Rectal smooth muscle tissue (tissue), 1 donor: Measurements from ENCODE around the gene CASR.

Experiments used
- H3K27ac ChIP-seq: one replicate; pipeline ENCODE4 v1.7.0; 2013; ENCODE audit warnings: low read depth, low read length, inconsistent platforms
- H3K27me3 ChIP-seq: one replicate; pipeline ENCODE4 v1.7.0; 2013; ENCODE audit warnings: low read length; ENCODE audit not compliant: control insufficient read depth, insufficient read depth
- H3K36me3 ChIP-seq: one replicate; pipeline ENCODE4 v1.7.0; 2013; ENCODE audit warnings: low read length; ENCODE audit not compliant: control insufficient read depth, insufficient read depth
- H3K4me1 ChIP-seq: one replicate; pipeline ENCODE4 v1.7.0; 2013; ENCODE audit warnings: low read length; ENCODE audit not compliant: control insufficient read depth, insufficient read depth
- H3K4me3 ChIP-seq: one replicate; pipeline ENCODE4 v1.7.0; 2013; ENCODE audit warnings: low read length
- H3K9ac ChIP-seq: one replicate; pipeline ENCODE4 v1.7.0; 2013; ENCODE audit warnings: low read length

Gene CASR

GRCh38 chr3:122227036-122227781 lies 43.7 kb downstream of the CASR start:
- Histone ChIP-seq H3K4me1 (no peaks in the 10 kb centered on the region), H3K4me3 (no peak overlapping the region)

GRCh38 chr3:122230174-122230573 lies 46.7 kb downstream of the CASR start:
- Histone ChIP-seq H3K4me3 (no peak overlapping the region), H3K27ac (no peak overlapping the region), H3K36me3 (no peaks in the 10 kb centered on the region), H3K27me3 (no peaks in the 10 kb centered on the region), H3K4me1 (no peaks in the 10 kb centered on the region), H3K9ac (no peak overlapping the region)

More at GRCh38 chr3:122227036-122227781, 43.7 kb downstream of the CASR start:
- no peaks in the 10 kb centered on the region for H3K27me3 ChIP-seq
- no peak overlapping the region for H3K9ac ChIP-seq
- no peak overlapping the region for H3K27ac ChIP-seq
- no peaks in the 10 kb centered on the region for H3K36me3 ChIP-seq

- Histone ChIP-seq H3K4me1 (no peaks in the 10 kb centered on the region), H3K27ac (no peak overlapping the region), H3K36me3 (no peaks in the 10 kb centered on the region), H3K27me3 (no peaks in the 10 kb centered on the region), H3K4me3 (no peak overlapping the region), H3K9ac (no peak overlapping the region)
These were observed 48.1 kb downstream of the CASR start for GRCh38 chr3:122231465-122232157.

GRCh38 chr3:122232485-122232884 lies 49.0 kb downstream of the CASR start:
- H3K9ac ChIP-seq, result no peak overlapping the region
- H3K27ac ChIP-seq, result no peak overlapping the region
- H3K27me3 ChIP-seq, result no peaks in the 10 kb centered on the region

GRCh38 chr3:122233101-122233952 lies 49.9 kb downstream of the CASR start:
- no peaks in the 10 kb centered on the region for H3K27me3 ChIP-seq
- H3K36me3 ChIP-seq, result no peaks in the 10 kb centered on the region
- H3K9ac ChIP-seq, result no peak overlapping the region
- H3K4me1 ChIP-seq, result no peaks in the 10 kb centered on the region
- no peak overlapping the region for H3K4me3 ChIP-seq
- no peak overlapping the region for H3K27ac ChIP-seq

More at GRCh38 chr3:122232485-122232884, 49.0 kb downstream of the CASR start:
- Histone ChIP-seq H3K36me3 (no peaks in the 10 kb centered on the region), H3K4me3 (no peak overlapping the region), H3K4me1 (no peaks in the 10 kb centered on the region)

- Histone ChIP-seq H3K4me1 (no peaks in the 10 kb centered on the region), H3K27me3 (no peaks in the 10 kb centered on the region), H3K4me3 (no peak overlapping the region), H3K27ac (no peak overlapping the region), H3K9ac (no peak overlapping the region), H3K36me3 (no peaks in the 10 kb centered on the region)
These were observed 50.6 kb downstream of the CASR start for GRCh38 chr3:122234117-122234516.

GRCh38 chr3:122235147-122235546 lies 51.7 kb downstream of the CASR start:
- Histone ChIP-seq H3K4me1 (no peaks in the 10 kb centered on the region), H3K36me3 (no peaks in the 10 kb centered on the region), H3K27ac (no peak overlapping the region), H3K4me3 (no peak overlapping the region), H3K27me3 (no peaks in the 10 kb centered on the region), H3K9ac (no peak overlapping the region)

- no peaks in the 10 kb centered on the region for H3K4me1 ChIP-seq
These were observed 55.6 kb downstream of the CASR start for GRCh38 chr3:122239112-122239511.

GRCh38 chr3:122245513-122246174 lies 62.2 kb downstream of the CASR start:
- Histone ChIP-seq H3K36me3 (no peaks in the 10 kb centered on the region), H3K4me1 (no peaks in the 10 kb centered on the region), H3K27me3 (no peaks in the 10 kb centered on the region), H3K27ac (no peak overlapping the region), H3K9ac (no peak overlapping the region), H3K4me3 (peak overlapping the region; percentile 9)

More at GRCh38 chr3:122239112-122239511, 55.6 kb downstream of the CASR start:
- Histone ChIP-seq H3K9ac (no peak overlapping the region), H3K27me3 (no peaks in the 10 kb centered on the region), H3K36me3 (no peaks in the 10 kb centered on the region), H3K4me3 (no peak overlapping the region), H3K27ac (no peak overlapping the region)

- peak overlapping the region; percentile 9 for H3K4me3 ChIP-seq
- H3K9ac ChIP-seq, result no peak overlapping the region
- no peaks in the 10 kb centered on the region for H3K4me1 ChIP-seq
- H3K27ac ChIP-seq, result no peak overlapping the region
- H3K27me3 ChIP-seq, result no peaks in the 10 kb centered on the region
- H3K36me3 ChIP-seq, result no peaks in the 10 kb centered on the region
These were observed 62.7 kb downstream of the CASR start for GRCh38 chr3:122246199-122246598.

GRCh38 chr3:122247087-122247824 lies 63.8 kb downstream of the CASR start:
- no peaks in the 10 kb centered on the region for H3K4me1 ChIP-seq
- H3K4me3 ChIP-seq, result no peak overlapping the region
- peak overlapping the region; percentile 40 for H3K27ac ChIP-seq
- no peaks in the 10 kb centered on the region for H3K27me3 ChIP-seq
- H3K36me3 ChIP-seq, result no peaks in the 10 kb centered on the region
- no peak overlapping the region for H3K9ac ChIP-seq
